ENCODE measurements around the gene WNK2. TPM values are rescaled to one million over a fixed set of nuclear protein-coding genes. Genes with fewer than 3 reads are reported as not detected.

The WNK2 gene
- total RNA-seq, 4 donors from 2014 or later = 3.8 to 17.7 (median 9.0) TPM

- no peak overlapping the region for H3K4me3 ChIP-seq
- 76 to 77% methylated on average over 19 of the region's 19 CpGs for WGBS, 2 donors
- no peaks in the 10 kb centered on the region for H3K9me3 ChIP-seq
- TF ChIP-seq POLR2A (IDR thresholded peaks at IDR 0.05) = no peak
- TF ChIP-seq, protein P1, sequence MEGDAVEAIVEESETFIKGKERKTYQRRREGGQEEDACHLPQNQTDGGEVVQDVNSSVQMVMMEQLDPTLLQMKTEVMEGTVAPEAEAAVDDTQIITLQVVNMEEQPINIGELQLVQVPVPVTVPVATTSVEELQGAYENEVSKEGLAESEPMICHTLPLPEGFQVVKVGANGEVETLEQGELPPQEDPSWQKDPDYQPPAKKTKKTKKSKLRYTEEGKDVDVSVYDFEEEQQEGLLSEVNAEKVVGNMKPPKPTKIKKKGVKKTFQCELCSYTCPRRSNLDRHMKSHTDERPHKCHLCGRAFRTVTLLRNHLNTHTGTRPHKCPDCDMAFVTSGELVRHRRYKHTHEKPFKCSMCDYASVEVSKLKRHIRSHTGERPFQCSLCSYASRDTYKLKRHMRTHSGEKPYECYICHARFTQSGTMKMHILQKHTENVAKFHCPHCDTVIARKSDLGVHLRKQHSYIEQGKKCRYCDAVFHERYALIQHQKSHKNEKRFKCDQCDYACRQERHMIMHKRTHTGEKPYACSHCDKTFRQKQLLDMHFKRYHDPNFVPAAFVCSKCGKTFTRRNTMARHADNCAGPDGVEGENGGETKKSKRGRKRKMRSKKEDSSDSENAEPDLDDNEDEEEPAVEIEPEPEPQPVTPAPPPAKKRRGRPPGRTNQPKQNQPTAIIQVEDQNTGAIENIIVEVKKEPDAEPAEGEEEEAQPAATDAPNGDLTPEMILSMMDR (IDR thresholded peaks at IDR 0.05) = no peak
- TF ChIP-seq EP300 (IDR thresholded peaks at IDR 0.05) = no peak
- no peaks in the 10 kb centered on the region for H3K36me3 ChIP-seq
- DNase-seq (ENCODE audit: low spot score in 2 of 2) = no peak
- H3K27me3 ChIP-seq = no peaks in the 10 kb centered on the region
- H3K27ac ChIP-seq = no peak overlapping the region
- H3K4me1 ChIP-seq = peaks cover 0 to 8% (median 2%) of the 10 kb centered on the region in 4 donors
Observed at GRCh38 chr9:93291536-93292287, 107.8 kb downstream of the WNK2 start.

DNA sequence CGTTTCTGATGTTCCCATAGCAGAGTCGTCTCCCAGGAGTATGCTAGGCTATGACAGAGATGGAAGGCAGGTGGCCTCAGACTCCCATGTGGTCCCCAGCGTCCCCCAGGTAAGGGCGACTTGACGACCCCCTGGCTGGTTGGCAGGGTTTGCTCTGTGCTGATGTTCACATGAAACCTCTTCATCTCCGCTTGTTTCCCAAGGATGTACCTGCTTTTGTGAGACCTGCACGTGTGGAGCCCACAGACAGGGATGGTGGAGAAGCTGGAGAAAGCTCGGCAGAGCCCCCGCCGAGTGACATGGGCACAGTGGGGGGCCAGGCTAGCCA, 108.3 kb downstream of the WNK2 start:
- H3K27ac ChIP-seq = no peak overlapping the region
- TF ChIP-seq POLR2A (IDR thresholded peaks at IDR 0.05) (no peak), EP300 (IDR thresholded peaks at IDR 0.05) (no peak)
- TF ChIP-seq, protein P1 (IDR thresholded peaks at IDR 0.05) = no peak
- DNase-seq (ENCODE audit: low spot score in 2 of 2) = no peak
- no peak overlapping the region for H3K4me3 ChIP-seq
- no peaks in the 10 kb centered on the region for H3K36me3 ChIP-seq
- whole genome bisulfite sequencing, 2 donors = 77 to 79% methylated on average over 10 of the region's 10 CpGs
- no peaks in the 10 kb centered on the region for H3K9me3 ChIP-seq
- peaks cover 0 to 8% (median 2%) of the 10 kb centered on the region in 4 donors for H3K4me1 ChIP-seq
- H3K27me3 ChIP-seq = no peaks in the 10 kb centered on the region

- Histone ChIP-seq H3K36me3 (no peaks in the 10 kb centered on the region), H3K4me1 (peaks cover 0 to 8% (median 2%) of the 10 kb centered on the region in 4 donors), H3K27ac (no peak overlapping the region), H3K9me3 (no peaks in the 10 kb centered on the region), H3K27me3 (peaks cover 0 to 5% of the 10 kb centered on the region in 2 donors), H3K4me3 (no peak overlapping the region)
- 91 to 93% methylated on average over 26 to 32 of the region's 43 CpGs for WGBS, 2 donors
- no peak for TF ChIP-seq POLR2A (IDR thresholded peaks at IDR 0.05)
- TF ChIP-seq EP300 (IDR thresholded peaks at IDR 0.05) = no peak
- TF ChIP-seq, protein P1 (IDR thresholded peaks at IDR 0.05) = no peak
- no peak for DNase-seq (ENCODE audit: low spot score in 2 of 2)
Observed at GRCh38 chr9:93292664-93293328, 108.9 kb downstream of the WNK2 start.

- TF ChIP-seq, protein P1 (IDR thresholded peaks at IDR 0.05) = no peak
- no peak for TF ChIP-seq EP300 (IDR thresholded peaks at IDR 0.05)
- H3K27me3 ChIP-seq = peaks cover 0 to 6% of the 10 kb centered on the region in 2 donors
- no peak overlapping the region for H3K4me3 ChIP-seq
- H3K9me3 ChIP-seq = no peaks in the 10 kb centered on the region
- H3K36me3 ChIP-seq = no peaks in the 10 kb centered on the region
- WGBS, 2 donors = 82 to 88% methylated on average over 9 of the region's 9 CpGs
- peaks cover 0 to 5% (median 2%) of the 10 kb centered on the region in 4 donors for H3K4me1 ChIP-seq
- no peak for DNase-seq (ENCODE audit: low spot score in 2 of 2)
- H3K27ac ChIP-seq = no peak overlapping the region
Observed at GRCh38 chr9:93294011-93294410, 110.1 kb downstream of the WNK2 start.

GRCh38 chr9:93295031-93295430, 111.1 kb downstream of the WNK2 start:
- Histone ChIP-seq H3K4me3 (no peak overlapping the region), H3K4me1 (peaks cover 0 to 5% (median 0%) of the 10 kb centered on the region in 4 donors), H3K9me3 (no peaks in the 10 kb centered on the region), H3K27me3 (peaks cover 0 to 6% of the 10 kb centered on the region in 2 donors), H3K36me3 (no peaks in the 10 kb centered on the region), H3K27ac (peak overlapping the region in 2 of 4 donors; percentile 6 to 36)
- TF ChIP-seq POLR2A (IDR thresholded peaks at IDR 0.05) (no peak), EP300 (IDR thresholded peaks at IDR 0.05) (no peak)
- TF ChIP-seq, protein P1 (IDR thresholded peaks at IDR 0.05) = no peak
- WGBS, 2 donors = 35 to 60% methylated on average over 6 to 10 of the region's 12 CpGs
- DNase-seq (ENCODE audit: low spot score in 2 of 2) = no peak
